ENCODE results near the gene PTAR1. TPM values are rescaled to one million over a fixed set of nuclear protein-coding genes. Genes with fewer than 3 reads are reported as not detected.
"Not testable (repeated sequence)": the region's sequence is repeated elsewhere in the genome, so short reads cannot be mapped to it uniquely, and the experiment has no call there.

The PTAR1 gene
- total RNA-seq, 2 experiments from 2014 or later: 48.2 to 68.8 TPM

- Histone ChIP-seq H3K9me3 (ENCODE audit: low read length) (no peaks in the 10 kb centered on the region), H3K9me2 (ENCODE audit: insufficient read depth, low read length) (no peaks in the 10 kb centered on the region), H3K4me3 (ENCODE audit: low read depth, low read length, poor library complexity, severe bottlenecking) (no peak overlapping the region), H4K20me1 (ENCODE audit: insufficient read depth, low read length) (no peaks in the 10 kb centered on the region), H3K4me2 (ENCODE audit: low read length) (no peak overlapping the region), H3K36me3 (ENCODE audit: insufficient read depth, low read length) (no peaks in the 10 kb centered on the region), H3K4me1 (ENCODE audit: insufficient read depth, low read length, poor library complexity, severe bottlenecking) (no peaks in the 10 kb centered on the region), H3K79me2 (ENCODE audit: insufficient read depth, low read depth, low read length) (no peaks in the 10 kb centered on the region), H3K27ac (ENCODE audit: low read depth, low read length, poor library complexity, severe bottlenecking) (no peak overlapping the region), H2AFZ (ENCODE audit: low read length) (no peak overlapping the region)
- no peak for DNase-seq (ENCODE audit: low spot score)
- TF ChIP-seq, protein P1, sequence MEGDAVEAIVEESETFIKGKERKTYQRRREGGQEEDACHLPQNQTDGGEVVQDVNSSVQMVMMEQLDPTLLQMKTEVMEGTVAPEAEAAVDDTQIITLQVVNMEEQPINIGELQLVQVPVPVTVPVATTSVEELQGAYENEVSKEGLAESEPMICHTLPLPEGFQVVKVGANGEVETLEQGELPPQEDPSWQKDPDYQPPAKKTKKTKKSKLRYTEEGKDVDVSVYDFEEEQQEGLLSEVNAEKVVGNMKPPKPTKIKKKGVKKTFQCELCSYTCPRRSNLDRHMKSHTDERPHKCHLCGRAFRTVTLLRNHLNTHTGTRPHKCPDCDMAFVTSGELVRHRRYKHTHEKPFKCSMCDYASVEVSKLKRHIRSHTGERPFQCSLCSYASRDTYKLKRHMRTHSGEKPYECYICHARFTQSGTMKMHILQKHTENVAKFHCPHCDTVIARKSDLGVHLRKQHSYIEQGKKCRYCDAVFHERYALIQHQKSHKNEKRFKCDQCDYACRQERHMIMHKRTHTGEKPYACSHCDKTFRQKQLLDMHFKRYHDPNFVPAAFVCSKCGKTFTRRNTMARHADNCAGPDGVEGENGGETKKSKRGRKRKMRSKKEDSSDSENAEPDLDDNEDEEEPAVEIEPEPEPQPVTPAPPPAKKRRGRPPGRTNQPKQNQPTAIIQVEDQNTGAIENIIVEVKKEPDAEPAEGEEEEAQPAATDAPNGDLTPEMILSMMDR (conservative IDR thresholded peaks at IDR 0.05; ENCODE audit: low read length): no peak
- TF ChIP-seq EZH2phosphoT487 (IDR thresholded peaks at IDR 0.05; ENCODE audit: borderline replicate concordance, low read depth, low read length): no peak
- ChIA-PET CTCF (ENCODE audit: unreplicated experiment) (interaction anchor here (0.5 kb wide), 1 partner anchor 9 kb away, joined by 3 read pairs; no protein-coding TSS in a partner anchor), POLR2A (no interaction called here)
- intact Hi-C loops (cut with micrococcal nuclease; ENCODE audit: unreplicated experiment): no loop called here
- BruUV-seq (replicated peaks): no TSS peak
Observed at GRCh38 chr9:69806627-69807026, 46.8 kb upstream of the PTAR1 start.

DNA sequence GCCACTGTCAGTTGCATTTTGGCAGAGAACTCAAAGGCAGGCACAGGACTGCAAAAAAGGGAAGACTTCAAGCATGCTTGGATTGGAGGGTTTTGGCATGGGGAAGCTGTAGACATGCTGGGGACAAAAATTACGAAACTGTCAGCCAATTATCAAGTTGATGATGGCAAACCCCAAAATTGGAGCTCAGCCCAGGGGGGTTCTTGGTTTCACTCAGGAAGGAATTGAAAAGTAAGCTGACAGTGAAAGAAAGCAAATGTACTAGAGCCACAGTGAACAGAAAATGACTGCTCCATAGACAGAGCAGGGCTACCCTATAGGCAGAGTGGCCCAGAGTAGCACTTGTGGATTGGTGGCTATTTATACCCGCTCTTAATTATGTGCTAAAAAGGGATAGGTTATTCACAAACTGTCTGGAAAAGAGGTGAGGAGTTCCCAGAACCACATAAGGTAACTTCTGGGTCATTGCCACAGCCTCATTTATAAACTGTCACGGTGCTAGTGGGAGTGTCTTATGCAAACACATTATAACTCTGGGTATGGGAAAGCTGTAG, 46.2 kb upstream of the PTAR1 start:
- no peaks in the 10 kb centered on the region for H3K4me1 ChIP-seq (ENCODE audit: insufficient read depth, low read length, poor library complexity, severe bottlenecking)
- H3K4me3 ChIP-seq (ENCODE audit: low read depth, low read length, poor library complexity, severe bottlenecking): no peak overlapping the region
- H3K36me3 ChIP-seq (ENCODE audit: insufficient read depth, low read length): no peaks in the 10 kb centered on the region
- no peak overlapping the region for H2AFZ ChIP-seq (ENCODE audit: low read length)
- TF ChIP-seq EZH2phosphoT487 (IDR thresholded peaks at IDR 0.05; ENCODE audit: borderline replicate concordance, low read depth, low read length): no peak
- TF ChIP-seq, protein P1 (conservative IDR thresholded peaks at IDR 0.05; ENCODE audit: low read length): no peak
- DNase-seq (ENCODE audit: low spot score): no peak
- no peak overlapping the region for H3K27ac ChIP-seq (ENCODE audit: low read depth, low read length, poor library complexity, severe bottlenecking)
- no peak overlapping the region for H3K4me2 ChIP-seq (ENCODE audit: low read length)
- ChIA-PET CTCF (ENCODE audit: unreplicated experiment) (interaction anchor here (0.5 kb wide), 1 partner anchor 9 kb away, joined by 3 read pairs; no protein-coding TSS in a partner anchor), POLR2A (interaction anchor here (0.6 kb wide), 1 partner anchor 15 kb away, joined by 4 read pairs; no protein-coding TSS in a partner anchor)
- no peaks in the 10 kb centered on the region for H3K9me3 ChIP-seq (ENCODE audit: low read length)
- BruUV-seq (replicated peaks): no TSS peak
- intact Hi-C loops (cut with micrococcal nuclease; ENCODE audit: unreplicated experiment): no loop called here
- no peaks in the 10 kb centered on the region for H4K20me1 ChIP-seq (ENCODE audit: insufficient read depth, low read length)
- no peaks in the 10 kb centered on the region for H3K79me2 ChIP-seq (ENCODE audit: insufficient read depth, low read depth, low read length)
- no peaks in the 10 kb centered on the region for H3K9me2 ChIP-seq (ENCODE audit: insufficient read depth, low read length)

GRCh38 chr9:69801989-69802388, 42.2 kb upstream of the PTAR1 start:
- Histone ChIP-seq H3K36me3 (ENCODE audit: insufficient read depth, low read length) (no peaks in the 10 kb centered on the region), H3K4me2 (ENCODE audit: low read length) (no peak overlapping the region), H3K4me1 (ENCODE audit: insufficient read depth, low read length, poor library complexity, severe bottlenecking) (no peaks in the 10 kb centered on the region), H2AFZ (ENCODE audit: low read length) (no peak overlapping the region), H3K79me2 (ENCODE audit: insufficient read depth, low read depth, low read length) (no peaks in the 10 kb centered on the region), H3K4me3 (ENCODE audit: low read depth, low read length, poor library complexity, severe bottlenecking) (no peak overlapping the region), H3K9me2 (ENCODE audit: insufficient read depth, low read length) (no peaks in the 10 kb centered on the region), H4K20me1 (ENCODE audit: insufficient read depth, low read length) (no peaks in the 10 kb centered on the region), H3K27ac (ENCODE audit: low read depth, low read length, poor library complexity, severe bottlenecking) (no peak overlapping the region), H3K9me3 (ENCODE audit: low read length) (no peaks in the 10 kb centered on the region)
- BruUV-seq (replicated peaks): no TSS peak
- no peak for DNase-seq (ENCODE audit: low spot score)
- no peak for TF ChIP-seq EZH2phosphoT487 (IDR thresholded peaks at IDR 0.05; ENCODE audit: borderline replicate concordance, low read depth, low read length)
- TF ChIP-seq, protein P1 (conservative IDR thresholded peaks at IDR 0.05; ENCODE audit: low read length): no peak
- POLR2A ChIA-PET: no interaction called here
- intact Hi-C loops (cut with micrococcal nuclease; ENCODE audit: unreplicated experiment): no loop called here
- CTCF ChIA-PET (ENCODE audit: unreplicated experiment): no interaction called here

- H3K4me2 ChIP-seq (ENCODE audit: low read length); H2AFZ ChIP-seq (ENCODE audit: low read length); H3K4me3 ChIP-seq (ENCODE audit: low read depth, low read length, poor library complexity, severe bottlenecking); H3K36me3 ChIP-seq (ENCODE audit: insufficient read depth, low read length); POLR2A ChIA-PET; H3K27ac ChIP-seq (ENCODE audit: low read depth, low read length, poor library complexity, severe bottlenecking); H3K79me2 ChIP-seq (ENCODE audit: insufficient read depth, low read depth, low read length); H3K9me3 ChIP-seq (ENCODE audit: low read length); H3K4me1 ChIP-seq (ENCODE audit: insufficient read depth, low read length, poor library complexity, severe bottlenecking); H4K20me1 ChIP-seq (ENCODE audit: insufficient read depth, low read length); H3K9me2 ChIP-seq (ENCODE audit: insufficient read depth, low read length); BruUV-seq (replicated peaks); intact Hi-C loops (cut with micrococcal nuclease; ENCODE audit: unreplicated experiment); CTCF ChIA-PET (ENCODE audit: unreplicated experiment); DNase-seq (ENCODE audit: low spot score): not testable (repeated sequence)
Observed at GRCh38 chr9:69800027-69800426, 40.2 kb upstream of the PTAR1 start.
